SHP77 (cell line): Measurements from ENCODE around the gene SDR42E2.
"Not testable (repeated sequence)": the region's sequence is repeated elsewhere in the genome, so short reads cannot be mapped to it uniquely, and the experiment has no call there.

Experiments used
- DNase-seq, 2 experiments: peaks; one replicate each; lab custom pipeline; 2025; lab: John Stamatoyannopoulos, UW

Gene SDR42E2

GRCh38 chr16:22213801-22214200, 51.5 kb downstream of the SDR42E2 start:
- DNase-seq, result no peak

GRCh38 chr16:22214402-22214801, 52.1 kb downstream of the SDR42E2 start:
- DNase-seq, result no peak

GRCh38 chr16:22214889-22215288, 52.6 kb downstream of the SDR42E2 start:
- no peak for DNase-seq

DNA sequence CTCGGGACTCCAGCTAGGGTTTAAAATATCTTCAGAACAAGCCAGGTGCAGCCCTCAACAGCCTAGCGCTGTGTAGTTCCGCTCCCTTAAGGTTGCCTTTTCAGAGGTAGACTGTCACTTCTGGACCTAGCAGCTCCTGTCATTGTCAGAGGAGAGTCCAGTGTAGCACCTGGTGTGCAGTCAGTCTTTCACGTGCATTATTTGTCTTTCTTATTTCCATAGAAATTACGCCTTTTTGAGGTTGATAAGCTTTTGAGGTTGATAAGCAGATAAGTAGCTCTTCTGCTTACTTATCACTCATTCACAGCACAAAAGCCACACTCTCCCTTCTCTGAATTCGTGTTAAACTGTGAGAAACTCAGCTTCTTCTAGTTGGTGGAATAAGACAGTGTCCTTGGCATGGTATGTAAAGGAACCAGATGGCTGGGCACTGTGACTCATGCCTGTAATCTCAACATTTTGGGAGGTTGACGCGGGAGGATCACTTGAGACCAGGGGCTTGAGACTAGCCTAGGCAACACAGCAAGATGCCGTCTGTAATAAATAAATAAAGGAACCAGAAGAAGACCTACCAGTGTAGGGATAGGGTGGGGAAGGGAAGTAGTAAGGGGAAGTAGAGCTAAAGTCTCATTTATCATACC, 54.0 kb downstream of the SDR42E2 start:
- no peak for DNase-seq

- not testable (repeated sequence) for DNase-seq
Measured at GRCh38 chr16:22216832-22217225, 54.5 kb downstream of the SDR42E2 start.

DNA sequence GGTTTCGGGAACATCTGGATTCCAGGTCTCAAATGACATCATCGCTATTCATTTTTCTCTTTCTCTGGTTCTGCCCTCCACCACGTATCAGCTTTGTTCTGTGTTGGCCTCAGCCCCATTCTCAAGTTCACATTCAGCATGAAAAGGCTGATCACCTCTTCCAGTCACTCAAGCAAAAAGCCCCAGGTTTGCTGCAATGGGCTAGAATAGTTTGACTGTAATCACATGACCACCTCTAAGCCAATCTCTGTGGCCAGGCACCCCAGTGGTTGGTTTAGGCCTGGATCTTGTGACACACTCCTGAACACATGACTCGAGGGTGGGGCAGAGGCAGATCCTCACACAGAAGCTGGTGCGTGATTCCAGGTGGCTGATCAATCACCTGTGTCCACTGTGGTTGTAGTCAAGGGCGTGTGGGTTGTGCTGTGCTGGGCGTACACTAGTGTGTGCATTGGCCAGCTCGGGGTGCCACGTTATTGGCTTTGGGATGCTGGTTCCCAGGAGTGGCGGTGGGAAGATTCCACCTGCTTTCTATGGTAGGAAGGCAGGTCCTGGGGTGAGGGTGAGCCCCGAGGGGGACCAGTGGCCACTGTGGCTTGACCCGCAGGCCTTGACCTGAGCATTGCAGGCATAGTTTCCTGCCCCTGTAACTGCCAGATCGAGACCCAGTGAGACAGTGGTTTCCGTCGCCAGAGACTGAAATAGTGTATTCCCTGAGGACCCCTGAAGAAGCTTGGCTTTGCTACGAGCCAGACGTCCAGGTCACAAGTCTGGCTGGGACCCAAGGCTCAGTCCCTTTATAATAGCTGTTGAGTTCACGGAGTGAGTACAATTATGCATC, 55.8 kb downstream of the SDR42E2 start:
- DNase-seq, result no peak

- no peak for DNase-seq
Measured at GRCh38 chr16:22219389-22220068, 57.2 kb downstream of the SDR42E2 start.

DNA sequence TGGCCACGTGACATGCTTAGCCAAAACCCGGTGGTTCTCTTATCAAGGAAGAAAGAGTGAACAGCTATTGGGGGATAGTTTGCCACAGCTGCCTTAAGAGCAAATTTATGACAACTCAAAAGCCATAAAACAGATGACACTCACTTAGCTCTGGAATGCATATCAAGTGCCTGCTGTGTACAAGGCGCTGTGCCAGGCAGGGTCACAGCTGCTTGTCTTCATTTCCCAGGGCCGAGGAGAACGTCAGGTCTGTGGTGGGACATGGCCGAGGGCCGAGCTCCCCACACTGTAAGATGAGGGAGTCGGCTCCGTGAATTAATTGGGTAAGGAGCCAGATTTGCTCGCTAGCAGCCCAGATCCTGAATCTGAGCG, 57.7 kb downstream of the SDR42E2 start:
- DNase-seq, result no peak

DNA sequence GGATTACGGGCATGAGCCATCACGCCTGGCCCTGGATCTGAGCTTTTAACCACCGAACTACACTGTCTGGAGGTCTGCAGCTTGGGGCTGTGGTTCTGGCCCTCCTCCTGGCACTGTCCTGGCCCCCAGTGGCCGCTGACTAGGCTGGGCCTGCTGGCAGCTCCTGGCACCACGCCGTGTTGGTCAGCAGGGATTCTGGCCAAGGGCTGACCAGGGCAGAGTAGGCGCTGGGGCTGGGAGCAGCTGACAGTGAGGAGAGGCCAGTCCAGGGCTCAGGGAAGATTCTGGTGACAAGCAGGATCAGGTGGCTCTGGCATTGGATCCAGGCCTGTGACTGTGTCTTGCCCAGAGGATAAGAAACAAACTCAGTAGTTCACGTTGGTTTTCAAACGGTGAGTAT, 58.4 kb downstream of the SDR42E2 start:
- no peak for DNase-seq

DNA sequence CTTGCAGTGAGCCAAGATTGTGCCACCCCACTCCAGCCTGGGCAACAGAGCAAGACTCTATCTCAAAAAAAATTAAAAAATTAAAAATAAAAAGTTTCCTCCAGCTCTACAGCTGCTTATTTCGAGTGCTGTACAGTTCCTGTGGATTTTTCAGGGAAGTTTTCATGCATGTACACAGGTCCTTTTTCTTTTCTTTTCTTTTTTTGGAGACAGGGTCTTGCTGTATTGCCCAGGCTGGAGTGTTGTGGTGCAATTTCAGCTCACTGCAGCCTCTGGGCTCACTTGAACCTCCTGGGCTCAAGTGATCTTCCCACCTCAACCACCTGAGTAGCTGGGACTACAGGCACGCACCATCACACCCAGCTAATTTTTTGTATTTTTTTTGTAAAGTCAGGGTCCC, 59.7 kb downstream of the SDR42E2 start:
- DNase-seq, result no peak

- no peak for DNase-seq
Measured at GRCh38 chr16:22222998-22223397, 60.7 kb downstream of the SDR42E2 start.

- DNase-seq, result no peak
Measured at GRCh38 chr16:22225060-22225459, 62.8 kb downstream of the SDR42E2 start.

DNA sequence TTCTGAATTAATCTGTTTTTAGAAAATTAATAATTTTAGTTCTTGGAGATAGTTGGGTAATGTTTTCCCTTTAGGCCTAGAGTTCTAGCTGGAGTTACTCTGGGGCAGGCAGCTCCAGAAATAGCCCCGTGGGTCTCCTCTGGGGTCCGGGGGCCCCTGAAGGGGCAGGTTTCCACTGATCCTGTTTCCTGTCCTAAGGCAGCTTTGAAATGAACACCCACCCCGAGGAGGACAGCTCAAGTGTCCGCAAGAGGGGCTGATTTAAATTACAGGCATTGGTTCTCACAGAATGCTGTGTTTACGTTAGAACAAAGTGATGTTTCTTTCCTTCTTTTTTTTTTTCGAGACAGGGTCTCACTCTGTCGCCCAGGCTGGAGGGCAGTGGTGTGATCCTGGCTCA, 67.6 kb downstream of the SDR42E2 start:
- DNase-seq, result no peak

DNA sequence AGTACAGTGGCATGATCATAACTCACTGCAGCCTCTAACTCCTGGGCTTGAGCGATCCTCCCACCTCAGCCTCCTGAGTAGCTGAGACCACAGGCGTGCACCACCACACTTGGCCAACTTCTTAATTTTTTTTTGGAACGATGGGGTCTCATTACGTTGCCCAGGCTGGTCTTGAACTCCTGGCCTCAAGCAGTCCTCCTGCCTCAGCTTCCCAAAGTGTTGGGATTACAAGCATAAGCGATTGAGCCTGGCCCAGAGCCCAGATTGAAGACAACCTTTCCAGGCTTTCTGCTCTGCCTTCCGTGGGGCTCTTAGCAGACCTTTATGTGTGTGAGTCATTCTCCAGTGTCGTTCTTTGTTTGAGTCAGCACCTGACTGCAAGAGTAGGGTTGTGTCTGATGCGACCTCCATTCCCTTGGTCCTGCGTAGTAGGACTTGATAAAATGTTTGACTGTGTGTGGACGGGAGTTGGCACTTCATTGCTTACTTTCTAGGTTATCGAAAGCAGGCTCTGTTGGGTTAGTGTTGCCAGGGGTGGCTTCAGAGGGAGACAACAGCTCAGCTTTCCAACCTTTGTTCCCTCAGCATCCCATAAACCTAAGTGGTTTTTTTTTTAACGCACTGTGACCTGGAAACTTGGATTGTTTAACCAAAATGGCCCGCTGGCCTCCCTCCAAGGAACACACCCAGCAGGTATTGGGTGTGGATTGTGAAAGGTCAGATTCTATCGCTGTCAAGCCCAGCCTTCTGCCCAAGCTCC, 70.2 kb downstream of the SDR42E2 start:
- DNase-seq, result no peak

DNA sequence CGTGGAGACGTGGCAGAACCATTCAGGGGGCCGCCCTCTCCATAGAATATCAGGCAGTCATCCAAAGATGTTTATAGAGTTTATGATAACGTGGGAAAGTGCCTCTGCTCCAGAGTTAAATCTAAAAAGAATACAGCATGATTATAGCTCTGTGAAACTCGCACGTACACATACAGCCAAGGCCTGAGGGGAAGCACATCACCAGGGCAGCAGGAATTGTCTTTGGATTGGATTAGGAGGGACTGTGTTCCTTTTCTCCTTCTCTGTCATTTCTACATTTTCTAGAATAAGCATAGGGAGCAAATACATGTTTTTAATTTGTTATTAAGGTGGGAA, 70.7 kb downstream of the SDR42E2 start:
- no peak for DNase-seq

GRCh38 chr16:22235839-22236745, 73.8 kb downstream of the SDR42E2 start:
- DNase-seq, result no peak

DNA sequence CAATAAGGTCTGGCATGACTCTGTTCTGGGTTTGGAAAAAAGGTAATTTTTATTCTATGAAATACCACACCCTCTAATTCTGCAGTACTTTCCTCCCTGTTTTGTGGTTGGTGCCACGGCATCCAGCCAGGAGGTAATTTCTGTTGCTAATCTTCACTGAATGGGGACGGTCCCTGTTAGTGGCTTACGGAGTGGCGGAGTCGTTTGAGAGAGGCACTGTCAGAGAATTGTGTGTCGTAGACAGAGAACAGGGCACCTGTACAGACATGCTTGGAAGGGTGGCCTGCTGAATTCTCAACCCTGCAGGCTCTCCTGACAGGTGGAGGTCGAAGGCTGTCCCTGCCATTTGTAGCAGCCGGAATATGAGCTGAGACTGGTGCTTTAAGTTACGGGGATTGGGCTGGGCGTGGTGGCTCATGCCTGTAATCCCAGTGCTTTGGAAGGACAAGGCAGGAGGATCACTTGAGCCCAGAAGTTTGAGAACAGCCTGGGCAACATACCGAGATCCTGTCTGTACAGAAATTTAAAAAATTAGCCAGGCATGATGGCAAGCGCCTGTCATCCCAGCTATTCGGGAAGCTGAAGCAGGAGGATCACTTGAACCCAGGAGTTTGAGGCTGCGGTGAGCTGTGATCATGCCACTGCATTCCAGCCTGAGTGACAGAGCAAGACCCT, 77.0 kb downstream of the SDR42E2 start:
- DNase-seq, result no peak

- no peak for DNase-seq
Measured at GRCh38 chr16:22240023-22240710, 77.9 kb downstream of the SDR42E2 start.
